H1 (cell line): Measurements from ENCODE around the gene SLC2A1.
A peak's percentile ranks its signal among the peaks of the same experiment; 100 is the strongest.

Source experiments
- ASH2L ChIP-seq: fragments of 200-600, 300-600 bp; sonication (generic); IDR thresholded peaks from one replicate; pipeline ENCODE4 v1.7.1; 2017; ENCODE audit warnings: low read length
- CEBPB ChIP-seq: IDR thresholded peaks from 2 replicates; pipeline ENCODE4 v1.6.1; 2012; ENCODE audit warnings: low read depth, low read length
- CHD1 ChIP-seq: IDR thresholded peaks from 2 replicates; pipeline ENCODE4 v1.6.1; 2012; ENCODE audit warnings: low read depth, low read length, improper control_type of control experiment
- CTCF ChIP-seq, 3 experiments: IDR thresholded peaks; 1 replicate in 2 of 3; 2 replicates in 1 of 3; pipeline versions ENCODE4 v1.5.1 to v1.6.1; 2011; ENCODE audit warnings: low read length in 3 of 3, mild to moderate bottlenecking in 3 of 3, inconsistent platforms in 2 of 3, low read depth in 1 of 3, moderate library complexity in 1 of 3; ENCODE audit not compliant: insufficient read depth in 1 of 3; ENCODE audit errors: control extremely low read depth in 1 of 3
- EP300 ChIP-seq, 2 experiments: IDR thresholded peaks; 1 replicate in 1 of 2; 2 replicates in 1 of 2; pipeline ENCODE4 v1.6.1; 2011 to 2012; ENCODE audit warnings: low read depth in 2 of 2, low read length in 2 of 2, mild to moderate bottlenecking in 2 of 2, borderline replicate concordance in 1 of 2, inconsistent platforms in 1 of 2, moderate library complexity in 1 of 2
- EZH2 ChIP-seq: fragments of 200-600 bp; sonication (generic); IDR thresholded peaks from 2 replicates; pipeline ENCODE4 v1.7.1; 2012; ENCODE audit warnings: low read depth, mild to moderate bottlenecking, moderate library complexity, low read length, inconsistent platforms; ENCODE audit not compliant: severe bottlenecking
- HDAC2 ChIP-seq, 2 experiments: fragments of 300-600 bp in 1 of 2; sonication (generic) in 1 of 2; IDR thresholded peaks; 2 replicates each; pipeline ENCODE4 v1.6.1; 2011 to 2012; ENCODE audit warnings: low read depth in 2 of 2, low read length in 2 of 2, mild to moderate bottlenecking in 2 of 2, moderate library complexity in 2 of 2, borderline replicate concordance in 1 of 2, inconsistent platforms in 1 of 2
- KDM1A ChIP-seq: fragments of 200-600, 300-600 bp; sonication (generic); IDR thresholded peaks from 2 replicates; pipeline ENCODE4 v1.7.1; 2016; ENCODE audit warnings: mild to moderate bottlenecking, low read length, borderline replicate concordance
- KDM4A ChIP-seq: IDR thresholded peaks from one replicate; pipeline ENCODE4 v1.7.1; 2012; ENCODE audit warnings: low read depth, mild to moderate bottlenecking, moderate library complexity, low read length, inconsistent platforms; ENCODE audit not compliant: severe bottlenecking
- POLR2A ChIP-seq, 2 experiments: IDR thresholded peaks; 1 replicate in 1 of 2; 2 replicates in 1 of 2; pipeline ENCODE4 v1.6.1; 2011; ENCODE audit warnings: low read depth in 2 of 2, low read length in 2 of 2, mild to moderate bottlenecking in 2 of 2; ENCODE audit errors: control extremely low read depth in 1 of 2
- POLR2AphosphoS5 ChIP-seq: IDR thresholded peaks from 2 replicates; pipeline ENCODE4 v1.6.1; 2011; ENCODE audit warnings: low read depth, low read length
- POU5F1 ChIP-seq: IDR thresholded peaks from 2 replicates; pipeline ENCODE4 v1.6.1; 2011; ENCODE audit warnings: low read depth, mild to moderate bottlenecking, low read length, moderate library complexity
- SIRT6 ChIP-seq: IDR thresholded peaks from one replicate; pipeline ENCODE4 v1.7.1; 2012; ENCODE audit warnings: low read length, inconsistent platforms
- TBP ChIP-seq: IDR thresholded peaks from 2 replicates; pipeline ENCODE4 v1.6.1; 2011; ENCODE audit warnings: low read depth, low read length, improper control_type of control experiment

GRCh38 chr1:42937836-42938644, 20.6 kb downstream of the SLC2A1 start:
- TF ChIP-seq CTCF (IDR thresholded peaks at IDR 0.05; ENCODE audit: control extremely low read depth in 1 of 3, insufficient read depth in 1 of 3, low read depth in 1 of 3, low read length in 3 of 3), result no peak
- no peak for TF ChIP-seq KDM1A
- TF ChIP-seq CEBPB, result no peak
- no peak for TF ChIP-seq EP300 (IDR thresholded peaks at IDR 0.05; ENCODE audit: borderline replicate concordance in 1 of 2, low read depth in 2 of 2, low read length in 2 of 2)
- TF ChIP-seq HDAC2 (IDR thresholded peaks at IDR 0.05; ENCODE audit: borderline replicate concordance in 1 of 2, low read depth in 2 of 2, low read length in 2 of 2), result no peak
- no peak for TF ChIP-seq ASH2L
- TF ChIP-seq POLR2AphosphoS5, result no peak; the same call in 1 of the 2 replicates
- TF ChIP-seq CHD1, result no peak
- TF ChIP-seq POLR2A (IDR thresholded peaks at IDR 0.05; ENCODE audit: control extremely low read depth in 1 of 2, low read depth in 2 of 2, low read length in 2 of 2), result peak in 1 of 2 experiments; percentile 62; a peak in 1 of 3 replicates
- TF ChIP-seq SIRT6, result no peak
- no peak for TF ChIP-seq KDM4A
- no peak for TF ChIP-seq EZH2
- TF ChIP-seq TBP, result no peak
- TF ChIP-seq POU5F1, result no peak
